Fibroblast of villous mesenchyme (primary cell): ENCODE data around the gene KXD1. TPM values are rescaled to one million over a fixed set of nuclear protein-coding genes. Genes with fewer than 3 reads are reported as not detected.
A peak's percentile ranks its signal among the peaks of the same experiment; 100 is the strongest.

Experiments
- DNase-seq: peaks from one replicate; pipeline ENCODE4 v3.0.0-alpha.2; 2010; ENCODE audit warnings: low read depth
- H3K4me3 ChIP-seq: 2 replicates; pipeline ENCODE4 v1.5.1; 2011; ENCODE audit warnings: low read depth, mild to moderate bottlenecking, low read length
- CTCF ChIP-seq: IDR thresholded peaks from 2 replicates; pipeline ENCODE4 v1.5.1; 2012; ENCODE audit warnings: low read depth, mild to moderate bottlenecking, low read length; ENCODE audit not compliant: insufficient read depth
- total RNA-seq: library from RNA; depleted of rRNA; stranded (reverse); fragments of >200 nt; gene quantifications from 2 replicates; pipeline ENCODE4 v1.2.3, GENCODE V29; 2012

KXD1 gene, protein sequence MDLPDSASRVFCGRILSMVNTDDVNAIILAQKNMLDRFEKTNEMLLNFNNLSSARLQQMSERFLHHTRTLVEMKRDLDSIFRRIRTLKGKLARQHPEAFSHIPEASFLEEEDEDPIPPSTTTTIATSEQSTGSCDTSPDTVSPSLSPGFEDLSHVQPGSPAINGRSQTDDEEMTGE
- 92.8 and 93.1 TPM in 2 replicates for total RNA-seq

DNA sequence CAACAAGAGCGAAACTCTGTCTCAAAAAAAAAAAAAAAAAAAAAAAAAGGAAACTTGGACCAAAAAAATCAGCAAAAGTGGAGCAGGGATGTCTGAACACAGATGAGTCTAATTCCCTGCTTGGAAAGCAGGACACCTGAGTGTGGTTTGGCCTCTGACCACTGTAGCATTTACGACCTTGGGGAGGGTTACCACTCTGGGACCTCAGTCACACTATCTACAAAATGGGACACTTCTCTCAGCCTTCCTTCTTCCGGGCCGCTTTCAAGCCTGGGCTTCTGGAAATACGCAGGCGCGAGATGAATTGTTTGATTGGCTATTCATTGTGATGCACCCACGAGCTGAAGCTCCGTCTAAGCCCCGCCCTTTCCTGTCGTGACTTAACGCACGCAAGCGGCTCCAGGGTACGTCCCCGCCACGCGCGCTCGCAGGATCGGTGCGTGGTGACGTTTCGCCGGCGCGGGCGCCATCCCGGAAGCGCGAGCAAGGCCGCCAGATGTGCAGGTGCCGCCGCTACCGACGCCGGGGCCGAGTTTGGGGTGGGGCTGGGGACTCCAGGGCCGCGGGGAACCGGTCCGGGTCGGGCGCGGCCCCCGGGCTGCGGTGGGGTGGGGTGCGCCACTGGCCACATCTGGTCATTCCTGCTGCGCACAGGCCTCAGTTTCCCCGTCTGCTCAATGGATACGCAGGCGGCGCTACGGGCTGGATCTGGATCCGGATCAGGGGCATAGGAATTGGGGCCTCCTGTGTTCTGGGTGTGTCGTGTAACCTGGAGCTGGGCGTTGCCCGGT lies at the start of gene KXD1:
TSS of gene KXD1 (plus strand) at position 460 of the 791 bp plus-strand sequence. CDS start 4,187 bp downstream, outside the sequence.
- TF ChIP-seq CTCF = no peak
- peak; percentile 100 for DNase-seq
- H3K4me3 ChIP-seq = peak within 1 kb of the TSS; percentile 90

GRCh38 chr19:18508585-18508984 lies 49.1 kb upstream of the KXD1 start:
- no peak for TF ChIP-seq CTCF
- no peak overlapping the region for H3K4me3 ChIP-seq
- no peak for DNase-seq

GRCh38 chr19:18510216-18510615 lies 47.5 kb upstream of the KXD1 start:
- TF ChIP-seq CTCF = no peak
- no peak overlapping the region for H3K4me3 ChIP-seq
- no peak for DNase-seq

DNA sequence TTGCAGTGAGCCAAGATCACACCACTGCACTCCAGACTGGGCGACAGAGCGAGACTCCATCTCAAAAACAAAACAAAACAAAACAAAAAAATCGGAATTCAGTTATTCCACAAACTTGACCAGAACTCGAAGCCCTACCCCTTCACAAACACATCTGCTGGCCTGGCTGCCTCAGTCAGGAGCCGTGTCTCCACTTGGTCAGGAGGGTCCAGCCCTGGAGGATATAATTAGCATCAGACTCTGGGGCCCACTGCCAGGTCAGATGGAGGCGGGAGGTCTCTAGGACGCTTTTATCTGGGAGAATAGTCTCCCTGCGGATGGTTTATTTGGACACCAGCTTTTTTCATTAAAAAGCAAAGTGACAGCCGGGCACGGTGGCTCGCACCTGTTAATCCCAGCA lies 43.8 kb upstream of the KXD1 start:
- DNase-seq = peak; percentile 58
- no peak overlapping the region for H3K4me3 ChIP-seq
- TF ChIP-seq CTCF = no peak

- no peak for TF ChIP-seq CTCF
- H3K4me3 ChIP-seq = no peak overlapping the region
- DNase-seq = peak; percentile 96
Measured at GRCh38 chr19:18514800-18515682, 42.6 kb upstream of the KXD1 start.

DNA sequence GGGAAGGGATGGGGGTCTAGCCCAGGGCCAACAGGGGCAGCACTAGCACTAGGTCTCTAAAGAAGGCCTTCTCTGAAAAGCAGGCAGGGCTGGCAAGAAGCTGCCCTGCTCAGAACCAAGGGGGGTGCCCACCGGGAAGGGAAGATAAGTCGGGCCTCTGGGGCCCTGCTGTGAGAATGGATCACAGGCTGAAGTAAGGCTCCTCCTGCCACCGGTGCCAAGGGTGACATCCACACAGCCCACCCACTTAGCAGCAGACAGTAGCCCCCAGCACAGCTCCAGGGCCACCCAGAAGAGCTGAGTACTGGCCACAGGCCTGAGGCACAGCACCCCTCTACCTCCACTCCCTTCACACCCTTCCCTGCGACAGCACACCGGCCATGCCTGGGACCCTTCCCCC lies 41.7 kb upstream of the KXD1 start:
- H3K4me3 ChIP-seq = no peak overlapping the region
- no peak for DNase-seq
- no peak for TF ChIP-seq CTCF
